Thymus (tissue), 11 donors: ENCODE measurements around the gene ZDHHC14. TPM values are rescaled to one million over a fixed set of nuclear protein-coding genes. Genes with fewer than 3 reads are reported as not detected.

Experiments used
- DNase-seq, 9 donors: peaks; one replicate each; pipeline ENCODE4 v3.0.0-alpha.2; 2013; ENCODE audit warnings: low spot score in 9 of 9, low read depth in 6 of 9, missing footprints in 1 of 9
- H3K27ac ChIP-seq, 2 donors: one replicate each; pipeline ENCODE4 v1.5.1; 2013; ENCODE audit warnings: control low read depth in 1 of 2, low read depth in 1 of 2, low read length in 1 of 2, mild to moderate bottlenecking in 1 of 2, moderate library complexity in 1 of 2
- H3K27me3 ChIP-seq, 2 donors: one replicate each; pipeline ENCODE4 v1.5.1; 2013; ENCODE audit warnings: low read length in 1 of 2; ENCODE audit not compliant: control insufficient read depth in 2 of 2, insufficient read depth in 1 of 2
- H3K36me3 ChIP-seq, 2 donors: one replicate each; pipeline ENCODE4 v1.5.1; 2013; ENCODE audit warnings: low read length in 1 of 2, mild to moderate bottlenecking in 1 of 2, moderate library complexity in 1 of 2; ENCODE audit not compliant: control insufficient read depth in 2 of 2, insufficient read depth in 2 of 2
- H3K4me1 ChIP-seq, 2 donors: one replicate each; pipeline ENCODE4 v1.5.1; 2013; ENCODE audit warnings: low read length in 2 of 2; ENCODE audit not compliant: control insufficient read depth in 2 of 2, insufficient read depth in 2 of 2
- H3K4me3 ChIP-seq, 2 donors: one replicate each; pipeline ENCODE4 v1.5.1; 2013; ENCODE audit warnings: low read length in 2 of 2, control low read depth in 1 of 2, mild to moderate bottlenecking in 1 of 2
- H3K9me3 ChIP-seq, 2 donors: one replicate each; pipeline ENCODE4 v1.5.1; 2013; ENCODE audit warnings: low read length in 1 of 2, mild to moderate bottlenecking in 1 of 2; ENCODE audit not compliant: control insufficient read depth in 2 of 2, insufficient read depth in 1 of 2
- WGBS: extraction: QIAGEN DNeasy Blood & Tissue Kit; methylation state at CpG from one replicate; pipeline ENCODE4 v1.1.7; 2013; 5-methylcytosine and 5-hydroxymethylcytosine counted together
- polyA plus RNA-seq: library from polyadenylated mRNA; stranded (reverse); fragments of 200-250 nt; gene quantifications from one replicate; pipeline ENCODE4 v1.2.3, GENCODE V29; 2013
- total RNA-seq: library from RNA; stranded (reverse); fragments of 120-200 nt; gene quantifications from one replicate; pipeline ENCODE4 v1.2.4, GENCODE V29; 2013
- donor health status: healthy.

ZDHHC14 gene
- total and polyA plus RNA-seq, 2 donors: 3.4 to 7.5 TPM

GRCh38 chr6:157397660-157398059 lies 16.7 kb downstream of the ZDHHC14 start:
- WGBS: 97% methylated on average over 9 of the region's 9 CpGs
- H3K36me3 ChIP-seq: no peaks in the 10 kb centered on the region
- H3K4me1 ChIP-seq: no peaks in the 10 kb centered on the region
- H3K27ac ChIP-seq: no peak overlapping the region
- H3K27me3 ChIP-seq: no peaks in the 10 kb centered on the region
- H3K4me3 ChIP-seq: no peak overlapping the region
- no peak for DNase-seq
- H3K9me3 ChIP-seq: peaks cover 0 to 12% of the 10 kb centered on the region in 2 donors

GRCh38 chr6:157398151-157398550 lies 17.2 kb downstream of the ZDHHC14 start:
- Histone ChIP-seq H3K36me3 (no peaks in the 10 kb centered on the region), H3K9me3 (peaks cover 0 to 12% of the 10 kb centered on the region in 2 donors), H3K4me3 (no peak overlapping the region), H3K27ac (no peak overlapping the region), H3K27me3 (no peaks in the 10 kb centered on the region), H3K4me1 (no peaks in the 10 kb centered on the region)
- 47% methylated on average over 2 of the region's 2 CpGs for WGBS
- no peak for DNase-seq

- Histone ChIP-seq H3K9me3 (peaks cover 0 to 12% of the 10 kb centered on the region in 2 donors), H3K4me1 (no peaks in the 10 kb centered on the region), H3K4me3 (no peak overlapping the region), H3K36me3 (no peaks in the 10 kb centered on the region), H3K27ac (no peak overlapping the region), H3K27me3 (no peaks in the 10 kb centered on the region)
- no peak for DNase-seq
- 95% methylated on average over 7 of the region's 7 CpGs for WGBS
Observed at GRCh38 chr6:157400676-157401075, 19.7 kb downstream of the ZDHHC14 start.

GRCh38 chr6:157401734-157402338 lies 20.8 kb downstream of the ZDHHC14 start:
- H3K4me3 ChIP-seq: no peak overlapping the region
- WGBS: 98% methylated on average over 6 of the region's 6 CpGs
- H3K27ac ChIP-seq: no peak overlapping the region
- H3K36me3 ChIP-seq: no peaks in the 10 kb centered on the region
- peaks cover 0 to 12% of the 10 kb centered on the region in 2 donors for H3K9me3 ChIP-seq
- no peaks in the 10 kb centered on the region for H3K4me1 ChIP-seq
- H3K27me3 ChIP-seq: no peaks in the 10 kb centered on the region
- no peak for DNase-seq

GRCh38 chr6:157402996-157403685 lies 22.2 kb downstream of the ZDHHC14 start:
- no peak for DNase-seq
- Histone ChIP-seq H3K9me3 (peaks cover 0 to 12% of the 10 kb centered on the region in 2 donors), H3K36me3 (no peaks in the 10 kb centered on the region), H3K27ac (no peak overlapping the region), H3K4me3 (no peak overlapping the region), H3K27me3 (no peaks in the 10 kb centered on the region), H3K4me1 (no peaks in the 10 kb centered on the region)
- WGBS: 96% methylated on average over 3 of the region's 3 CpGs

GRCh38 chr6:157403686-157404051 lies 22.7 kb downstream of the ZDHHC14 start:
- no peaks in the 10 kb centered on the region for H3K36me3 ChIP-seq

GRCh38 chr6:157405986-157406385 lies 25.0 kb downstream of the ZDHHC14 start:
- WGBS: 96% methylated on average over 6 of the region's 6 CpGs
- H3K9me3 ChIP-seq: peaks cover 0 to 12% of the 10 kb centered on the region in 2 donors
- DNase-seq: no peak
- H3K27ac ChIP-seq: no peak overlapping the region
- H3K4me3 ChIP-seq: no peak overlapping the region
- no peaks in the 10 kb centered on the region for H3K4me1 ChIP-seq
- no peaks in the 10 kb centered on the region for H3K36me3 ChIP-seq
- no peaks in the 10 kb centered on the region for H3K27me3 ChIP-seq

More at GRCh38 chr6:157403686-157404051, 22.7 kb downstream of the ZDHHC14 start:
- no peaks in the 10 kb centered on the region for H3K4me1 ChIP-seq
- H3K27me3 ChIP-seq: no peaks in the 10 kb centered on the region
- no peak for DNase-seq
- H3K27ac ChIP-seq: no peak overlapping the region
- 90% methylated on average over 6 of the region's 6 CpGs for WGBS
- H3K4me3 ChIP-seq: no peak overlapping the region
- peaks cover 0 to 12% of the 10 kb centered on the region in 2 donors for H3K9me3 ChIP-seq

GRCh38 chr6:157406661-157407060 lies 25.7 kb downstream of the ZDHHC14 start:
- DNase-seq: no peak
- WGBS: 96% methylated on average over 7 of the region's 7 CpGs
- Histone ChIP-seq H3K27me3 (no peaks in the 10 kb centered on the region), H3K36me3 (no peaks in the 10 kb centered on the region), H3K4me1 (no peaks in the 10 kb centered on the region), H3K9me3 (peaks cover 0 to 7% of the 10 kb centered on the region in 2 donors), H3K27ac (no peak overlapping the region), H3K4me3 (no peak overlapping the region)

GRCh38 chr6:157407646-157408045 lies 26.7 kb downstream of the ZDHHC14 start:
- no peaks in the 10 kb centered on the region for H3K36me3 ChIP-seq
- 92% methylated on average over 3 of the region's 3 CpGs for WGBS
- no peak overlapping the region for H3K4me3 ChIP-seq
- no peaks in the 10 kb centered on the region for H3K27me3 ChIP-seq
- no peaks in the 10 kb centered on the region for H3K4me1 ChIP-seq
- DNase-seq: no peak
- no peaks in the 10 kb centered on the region for H3K9me3 ChIP-seq
- H3K27ac ChIP-seq: no peak overlapping the region
